ENCODE data around the gene TBXA2R. TPM values are rescaled to one million over a fixed set of nuclear protein-coding genes. Genes with fewer than 3 reads are reported as not detected.

Gene TBXA2R
- total and polyA plus RNA-seq, 8 donors: 0.37 to 2.6 (median 1.0) TPM; not detected in 3

GRCh38 chr19:3638208-3639193 lies 31.8 kb upstream of the TBXA2R start:
- no peak for DNase-seq
- intact Hi-C loops (cut with DNase I; ENCODE audit: low total_unique reads): no loop called here
- WGBS, 5 donors: 87 to 93% (median 92%) methylated on average over 40 to 55 of the region's 55 CpGs
- Histone ChIP-seq H3K4me3 (no peak overlapping the region), H3K4me1 (no peaks in the 10 kb centered on the region), H3K9me3 (no peaks in the 10 kb centered on the region), H3K27ac (no peak overlapping the region), H3K36me3 (peaks cover 43 to 100% (median 84%) of the 10 kb centered on the region in 4 donors), H3K27me3 (no peaks in the 10 kb centered on the region)
- no peak for TF ChIP-seq EP300 (IDR thresholded peaks at IDR 0.05)
- no peak for TF ChIP-seq CTCF (IDR thresholded peaks at IDR 0.05)
- TF ChIP-seq POLR2A (IDR thresholded peaks at IDR 0.05): no peak
- no peak for TF ChIP-seq POLR2AphosphoS5 (IDR thresholded peaks at IDR 0.05)

- H3K27me3 ChIP-seq: no peaks in the 10 kb centered on the region
- no peaks in the 10 kb centered on the region for H3K9me3 ChIP-seq
- H3K4me1 ChIP-seq: no peaks in the 10 kb centered on the region
- no peak overlapping the region for H3K4me3 ChIP-seq
- intact Hi-C loops (cut with DNase I; ENCODE audit: low total_unique reads): no loop called here
- DNase-seq: no peak
- WGBS, 5 donors: 90 to 95% (median 94%) methylated on average over 17 to 23 of the region's 23 CpGs
- H3K36me3 ChIP-seq: peaks cover 38 to 100% (median 83%) of the 10 kb centered on the region in 4 donors
- H3K27ac ChIP-seq: no peak overlapping the region
- no peak for TF ChIP-seq EP300 (IDR thresholded peaks at IDR 0.05)
These were observed 30.9 kb upstream of the TBXA2R start for GRCh38 chr19:3637621-3638020.

- 90 to 95% (median 94%) methylated on average over 20 of the region's 20 CpGs for WGBS, 5 donors
- Histone ChIP-seq H3K27me3 (no peaks in the 10 kb centered on the region), H3K4me3 (no peak overlapping the region), H3K4me1 (no peaks in the 10 kb centered on the region), H3K9me3 (no peaks in the 10 kb centered on the region), H3K27ac (no peak overlapping the region), H3K36me3 (peaks cover 35 to 100% (median 83%) of the 10 kb centered on the region in 4 donors)
- intact Hi-C loops (cut with DNase I; ENCODE audit: low total_unique reads): no loop called here
- DNase-seq: no peak
- TF ChIP-seq EP300 (IDR thresholded peaks at IDR 0.05) (no peak), CTCF (IDR thresholded peaks at IDR 0.05) (no peak)
These were observed 30.3 kb upstream of the TBXA2R start for GRCh38 chr19:3636962-3637361.

GRCh38 chr19:3636506-3636905 lies 29.8 kb upstream of the TBXA2R start:
- no peak overlapping the region for H3K27ac ChIP-seq
- H3K4me3 ChIP-seq: no peak overlapping the region
- TF ChIP-seq CTCF (IDR thresholded peaks at IDR 0.05): no peak
- TF ChIP-seq EP300 (IDR thresholded peaks at IDR 0.05): no peak
- TF ChIP-seq POLR2AphosphoS5 (IDR thresholded peaks at IDR 0.05): no peak
- no peak for TF ChIP-seq POLR2A (IDR thresholded peaks at IDR 0.05)
- no peaks in the 10 kb centered on the region for H3K27me3 ChIP-seq
- no peaks in the 10 kb centered on the region for H3K4me1 ChIP-seq
- H3K36me3 ChIP-seq: peaks cover 30 to 100% (median 83%) of the 10 kb centered on the region in 4 donors
- 90 to 100% (median 95%) methylated on average over 3 to 20 of the region's 20 CpGs for WGBS, 5 donors
- no peak for DNase-seq
- intact Hi-C loops (cut with DNase I; ENCODE audit: low total_unique reads): no loop called here
- no peaks in the 10 kb centered on the region for H3K9me3 ChIP-seq
